Natural killer cell (primary cell): ENCODE measurements around the gene DIAPH1. TPM values are rescaled to one million over a fixed set of nuclear protein-coding genes. Genes with fewer than 3 reads are reported as not detected.

ENCODE experiments used
- ATAC-seq, 3 donors: fragments of 150-1000 bp in 2 of 3; fragments of 200-7000 bp in 1 of 3; cut with Tn5 transposase; 1 replicate in 1 of 3; 2 replicates in 2 of 3; pipeline ENCODE4 v1.10.0; 2021; ENCODE audit warnings: mild to moderate bottlenecking in 2 of 3, moderate library complexity in 2 of 3
- DNase-seq, 2 donors: peaks; one replicate each; pipeline versions ENCODE4 v3.0.0 to v3.0.0-alpha.2; 2013 to 2021; ENCODE audit warnings: mixed read lengths in 1 of 2
- H3K27ac ChIP-seq: one replicate; pipeline ENCODE4 v1.5.1; 2013; ENCODE audit warnings: mild to moderate bottlenecking, low read length
- H3K27me3 ChIP-seq: one replicate; pipeline ENCODE4 v1.6.1; 2013; ENCODE audit warnings: low read length; ENCODE audit not compliant: control insufficient read depth, insufficient read depth
- H3K36me3 ChIP-seq: one replicate; pipeline ENCODE4 v1.6.1; 2013; ENCODE audit warnings: low read length; ENCODE audit not compliant: control insufficient read depth, insufficient read depth
- H3K4me1 ChIP-seq: one replicate; pipeline ENCODE4 v1.6.1; 2013; ENCODE audit warnings: low read length; ENCODE audit not compliant: control insufficient read depth, insufficient read depth
- H3K4me3 ChIP-seq: one replicate; pipeline ENCODE4 v1.5.1; 2013; ENCODE audit warnings: low read length
- H3K9me3 ChIP-seq: one replicate; pipeline ENCODE4 v1.6.1; 2013; ENCODE audit warnings: low read length; ENCODE audit not compliant: control insufficient read depth, insufficient read depth
- H3K27ac Mint-ChIP-seq, 2 donors: one replicate each; pipeline ENCODE4 v1.8.0; 2022; ENCODE audit warnings: mild to moderate bottlenecking in 2 of 2, mixed read lengths in 2 of 2, moderate library complexity in 1 of 2
- H3K27me3 Mint-ChIP-seq, 2 donors: one replicate each; pipeline ENCODE4 v1.8.0; 2022; ENCODE audit warnings: low read depth in 2 of 2, mixed read lengths in 2 of 2
- H3K36me3 Mint-ChIP-seq: one replicate; pipeline ENCODE4 v1.8.0; 2022; ENCODE audit warnings: mixed read lengths
- H3K4me1 Mint-ChIP-seq, 2 donors: one replicate each; pipeline ENCODE4 v1.8.0; 2022; ENCODE audit warnings: mixed read lengths in 2 of 2
- H3K4me3 Mint-ChIP-seq: one replicate; pipeline ENCODE4 v1.8.0; 2022; ENCODE audit warnings: mild to moderate bottlenecking, moderate library complexity, mixed read lengths
- H3K9me3 Mint-ChIP-seq, 2 donors: one replicate each; pipeline ENCODE4 v1.8.0; 2022; ENCODE audit warnings: mixed read lengths in 2 of 2
- CTCF ChIP-seq: fragments of 200-600 bp; IDR thresholded peaks from one replicate; pipeline ENCODE4 v1.8.0; 2022; ENCODE audit warnings: antibody characterized with exemption
- WGBS: methylation state at CpG from one replicate; pipeline ENCODE4 v1.1.7; 2013; ENCODE audit warnings: missing lambda C conversion rate; ENCODE audit not compliant: insufficient coverage; 5-methylcytosine and 5-hydroxymethylcytosine counted together
- intact Hi-C: fragments of 100-400 bp; cut with micrococcal nuclease; formaldehyde crosslinking; loops from one replicate; pipeline ENCODE4 v1.14.2; 2022
- total RNA-seq, 4 donors: library from RNA; stranded (reverse); fragments of 120-200 nt in 1 of 4; gene quantifications; one replicate each; pipeline versions ENCODE4 v1.2.3 to v1.2.4, GENCODE V29; 2013 to 2022

The DIAPH1 gene
- total RNA-seq, 3 donors from 2014 or later (not counting 1 experiment from before 2014, with no cell fraction given) = 410 to 456 (median 419) TPM

- H3K36me3 Mint-ChIP-seq = peaks cover 15% of the 10 kb centered on the region
Observed at GRCh38 chr5:141518618-141519015, 100.2 kb downstream of the DIAPH1 start.

GRCh38 chr5:141517880-141518617 is 100.8 kb downstream of the DIAPH1 start:
- peaks cover 59 to 69% of the 10 kb centered on the region in 2 donors for H3K4me1 Mint-ChIP-seq
- no peak overlapping the region for H3K4me3 Mint-ChIP-seq
- DNase-seq (no peak), ATAC-seq (no peak)
- H3K36me3 ChIP-seq = peaks cover 77% of the 10 kb centered on the region
- TF ChIP-seq CTCF = no peak
- H3K4me1 ChIP-seq = peaks cover 38% of the 10 kb centered on the region
- no peaks in the 10 kb centered on the region for H3K9me3 Mint-ChIP-seq
- no peaks in the 10 kb centered on the region for H3K27me3 ChIP-seq
- peak overlapping the region; percentile 37 to 71 for H3K27ac Mint-ChIP-seq
- 97% methylated on average over 7 of the region's 11 CpGs for WGBS
- H3K27ac ChIP-seq = no peak overlapping the region
- H3K27me3 Mint-ChIP-seq = no peaks in the 10 kb centered on the region
- peaks cover 15% of the 10 kb centered on the region for H3K36me3 Mint-ChIP-seq
- H3K9me3 ChIP-seq = no peaks in the 10 kb centered on the region
- H3K4me3 ChIP-seq = no peak overlapping the region
- intact Hi-C loops = no loop called here

More at GRCh38 chr5:141518618-141519015, 100.2 kb downstream of the DIAPH1 start:
- Mint-ChIP-seq H3K27me3 (no peaks in the 10 kb centered on the region), H3K27ac (peak overlapping the region in 1 of 2 donors; percentile 71), H3K4me1 (peaks cover 54 to 63% of the 10 kb centered on the region in 2 donors), H3K9me3 (no peaks in the 10 kb centered on the region), H3K4me3 (no peak overlapping the region)
- Histone ChIP-seq H3K27ac (no peak overlapping the region), H3K9me3 (no peaks in the 10 kb centered on the region), H3K4me1 (peaks cover 32% of the 10 kb centered on the region), H3K4me3 (no peak overlapping the region), H3K36me3 (peaks cover 83% of the 10 kb centered on the region), H3K27me3 (no peaks in the 10 kb centered on the region)
- intact Hi-C loops = no loop called here
- ATAC-seq (no peak), DNase-seq (no peak)
- TF ChIP-seq CTCF = no peak
- 67% methylated on average over 1 of the region's 1 CpG for WGBS

- WGBS = 92% methylated on average over 4 of the region's 8 CpGs
- Histone ChIP-seq H3K27ac (no peak overlapping the region), H3K36me3 (peaks cover 70% of the 10 kb centered on the region), H3K27me3 (no peaks in the 10 kb centered on the region), H3K4me3 (no peak overlapping the region), H3K9me3 (no peaks in the 10 kb centered on the region), H3K4me1 (peaks cover 45% of the 10 kb centered on the region)
- no peak for DNase-seq
- intact Hi-C loops = no loop called here
- H3K9me3 Mint-ChIP-seq = no peaks in the 10 kb centered on the region
- H3K27ac Mint-ChIP-seq = peak overlapping the region; percentile 74 to 82
- peaks cover 15% of the 10 kb centered on the region for H3K36me3 Mint-ChIP-seq
- no peak overlapping the region for H3K4me3 Mint-ChIP-seq
- H3K4me1 Mint-ChIP-seq = peaks cover 65 to 71% of the 10 kb centered on the region in 2 donors
- TF ChIP-seq CTCF = no peak
- no peak for ATAC-seq
- no peaks in the 10 kb centered on the region for H3K27me3 Mint-ChIP-seq
Observed at GRCh38 chr5:141517312-141517711, 101.5 kb downstream of the DIAPH1 start.

GRCh38 chr5:141516672-141517025 is 102.2 kb downstream of the DIAPH1 start:
- Histone ChIP-seq H3K9me3 (no peaks in the 10 kb centered on the region), H3K27me3 (no peaks in the 10 kb centered on the region), H3K27ac (no peak overlapping the region), H3K4me1 (peaks cover 52% of the 10 kb centered on the region), H3K4me3 (no peak overlapping the region), H3K36me3 (peaks cover 64% of the 10 kb centered on the region)
- Mint-ChIP-seq H3K27me3 (no peaks in the 10 kb centered on the region), H3K36me3 (peaks cover 15% of the 10 kb centered on the region), H3K9me3 (no peaks in the 10 kb centered on the region), H3K27ac (peak overlapping the region; percentile 74 to 82), H3K4me3 (no peak overlapping the region), H3K4me1 (peaks cover 61 to 72% of the 10 kb centered on the region in 2 donors)
- over 99% methylated on average over 8 of the region's 8 CpGs for WGBS
- intact Hi-C loops = no loop called here
- DNase-seq (no peak), ATAC-seq (no peak)
- no peak for TF ChIP-seq CTCF
